ENCODE measurements around the gene GPC5. TPM values are rescaled to one million over a fixed set of nuclear protein-coding genes. Genes with fewer than 3 reads are reported as not detected.
"Not testable (repeated sequence)": the region's sequence is repeated elsewhere in the genome, so short reads cannot be mapped to it uniquely, and the experiment has no call there.

The GPC5 gene
- total RNA-seq, 4 donors from 2014 or later: 0.74 to 1.1 TPM; not detected in 2

DNA sequence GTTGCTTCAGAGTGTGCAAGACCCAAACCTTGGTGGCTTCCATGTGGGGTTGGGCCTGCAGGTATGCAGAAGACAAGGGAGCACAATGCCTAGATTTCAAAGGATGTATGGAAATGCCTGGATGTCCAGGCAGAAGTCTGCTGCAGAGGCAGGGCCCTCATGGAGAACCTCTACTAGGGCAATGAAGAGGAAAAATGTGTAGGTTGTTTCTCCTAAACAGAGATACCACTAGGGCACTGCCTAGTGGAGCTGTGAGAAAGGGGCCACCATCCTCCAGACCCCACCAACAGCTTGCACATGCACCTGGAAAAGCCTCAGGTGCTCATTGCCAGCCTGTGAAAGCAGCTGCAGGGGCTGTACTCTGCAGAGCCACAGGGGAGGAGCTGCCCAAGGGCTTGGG lies 1295.6 kb downstream of the GPC5 start:
- ATAC-seq (ENCODE audit: low FRiP score) (no peak), DNase-seq (ENCODE audit: low spot score) (no peak)
- TF ChIP-seq, protein P1, sequence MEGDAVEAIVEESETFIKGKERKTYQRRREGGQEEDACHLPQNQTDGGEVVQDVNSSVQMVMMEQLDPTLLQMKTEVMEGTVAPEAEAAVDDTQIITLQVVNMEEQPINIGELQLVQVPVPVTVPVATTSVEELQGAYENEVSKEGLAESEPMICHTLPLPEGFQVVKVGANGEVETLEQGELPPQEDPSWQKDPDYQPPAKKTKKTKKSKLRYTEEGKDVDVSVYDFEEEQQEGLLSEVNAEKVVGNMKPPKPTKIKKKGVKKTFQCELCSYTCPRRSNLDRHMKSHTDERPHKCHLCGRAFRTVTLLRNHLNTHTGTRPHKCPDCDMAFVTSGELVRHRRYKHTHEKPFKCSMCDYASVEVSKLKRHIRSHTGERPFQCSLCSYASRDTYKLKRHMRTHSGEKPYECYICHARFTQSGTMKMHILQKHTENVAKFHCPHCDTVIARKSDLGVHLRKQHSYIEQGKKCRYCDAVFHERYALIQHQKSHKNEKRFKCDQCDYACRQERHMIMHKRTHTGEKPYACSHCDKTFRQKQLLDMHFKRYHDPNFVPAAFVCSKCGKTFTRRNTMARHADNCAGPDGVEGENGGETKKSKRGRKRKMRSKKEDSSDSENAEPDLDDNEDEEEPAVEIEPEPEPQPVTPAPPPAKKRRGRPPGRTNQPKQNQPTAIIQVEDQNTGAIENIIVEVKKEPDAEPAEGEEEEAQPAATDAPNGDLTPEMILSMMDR (IDR thresholded peaks at IDR 0.05): no peak

DNA sequence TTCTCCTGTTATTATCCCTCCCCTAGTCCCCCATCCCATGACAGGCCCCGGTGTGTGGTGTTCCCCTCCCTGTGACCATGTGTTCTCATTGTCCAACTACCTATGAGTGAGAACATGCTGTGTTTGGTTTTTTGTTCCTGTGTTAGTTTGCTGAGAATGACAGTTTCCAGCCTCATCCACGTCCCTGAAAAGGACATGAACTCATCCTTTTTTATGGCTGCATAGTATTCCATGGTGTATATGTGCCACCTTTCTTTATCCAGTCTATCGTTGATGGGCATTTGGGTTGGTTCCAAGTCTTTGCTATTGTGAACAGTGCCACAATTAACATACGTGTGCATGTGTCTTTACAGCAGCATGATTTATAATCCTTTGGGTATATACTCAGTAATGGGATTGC lies 1297.4 kb downstream of the GPC5 start:
- not testable (repeated sequence) for DNase-seq (ENCODE audit: low spot score); ATAC-seq (ENCODE audit: low FRiP score)

- TF ChIP-seq, protein P1 (IDR thresholded peaks at IDR 0.05): no peak
- ATAC-seq (ENCODE audit: low FRiP score): no peak
- DNase-seq (ENCODE audit: low spot score): no peak
Measured at GRCh38 chr13:92716749-92717148, 1318.3 kb downstream of the GPC5 start.

DNA sequence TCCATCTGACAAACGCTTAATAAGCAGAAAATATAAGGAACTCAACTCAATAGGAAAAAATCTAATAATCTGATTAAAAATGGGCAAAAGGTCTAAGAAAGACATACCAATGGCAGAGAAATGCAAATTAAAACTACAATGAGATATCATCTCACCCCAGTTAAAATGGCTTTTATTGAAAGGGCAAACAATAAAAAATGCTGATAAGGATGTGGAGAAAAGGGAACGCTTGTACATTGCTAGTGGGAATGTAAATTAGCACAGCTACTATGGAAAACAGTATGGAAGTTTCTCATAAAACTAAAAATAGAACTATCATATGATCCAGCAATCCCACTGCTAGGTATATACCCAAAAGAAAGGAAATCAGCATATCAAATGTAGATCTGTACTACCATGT lies 1319.4 kb downstream of the GPC5 start:
- TF ChIP-seq, protein P1 (IDR thresholded peaks at IDR 0.05): no peak
- no peak for DNase-seq (ENCODE audit: low spot score)
- no peak for ATAC-seq (ENCODE audit: low FRiP score)

GRCh38 chr13:92719868-92720267 lies 1321.4 kb downstream of the GPC5 start:
- DNase-seq (ENCODE audit: low spot score) (no peak), ATAC-seq (ENCODE audit: low FRiP score) (no peak)
- TF ChIP-seq, protein P1 (IDR thresholded peaks at IDR 0.05): no peak

GRCh38 chr13:92721620-92722019 lies 1323.2 kb downstream of the GPC5 start:
- ATAC-seq (ENCODE audit: low FRiP score) (no peak), DNase-seq (ENCODE audit: low spot score) (no peak)
- TF ChIP-seq, protein P1 (IDR thresholded peaks at IDR 0.05): no peak

GRCh38 chr13:92727118-92727517 lies 1328.7 kb downstream of the GPC5 start:
- ATAC-seq (ENCODE audit: low FRiP score) (no peak), DNase-seq (ENCODE audit: low spot score) (no peak)
- TF ChIP-seq, protein P1 (IDR thresholded peaks at IDR 0.05): no peak

- DNase-seq (ENCODE audit: low spot score): no peak
- no peak for ATAC-seq (ENCODE audit: low FRiP score)
- TF ChIP-seq, protein P1 (IDR thresholded peaks at IDR 0.05): no peak
Measured at GRCh38 chr13:92734068-92734467, 1335.6 kb downstream of the GPC5 start.
